ENCODE measurements around the gene CADM4.
A peak's percentile ranks its signal among the peaks of the same experiment; 100 is the strongest.

CADM4 gene

DNA sequence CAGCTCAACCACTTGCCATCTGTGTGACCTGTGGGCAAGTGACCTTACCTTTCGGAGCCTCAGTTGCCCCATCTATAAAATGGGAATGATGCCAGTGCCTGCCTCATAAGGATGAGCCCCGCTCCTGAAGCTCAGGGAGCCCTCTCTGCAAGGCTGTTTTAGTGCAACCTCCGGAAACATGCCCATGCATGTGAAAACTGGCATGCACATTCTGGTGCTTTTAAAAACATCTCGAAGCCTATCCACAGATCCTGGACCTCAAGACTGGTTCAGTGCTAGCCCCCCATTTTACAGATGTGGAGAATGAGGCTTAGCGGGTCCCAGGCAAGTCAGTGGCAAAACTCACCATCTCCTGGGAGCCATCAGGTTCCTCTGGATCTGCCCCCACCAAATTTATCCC is 5.6 kb downstream of the CADM4 start:
- DNase-seq (ENCODE audit: low read depth), result no peak

DNA sequence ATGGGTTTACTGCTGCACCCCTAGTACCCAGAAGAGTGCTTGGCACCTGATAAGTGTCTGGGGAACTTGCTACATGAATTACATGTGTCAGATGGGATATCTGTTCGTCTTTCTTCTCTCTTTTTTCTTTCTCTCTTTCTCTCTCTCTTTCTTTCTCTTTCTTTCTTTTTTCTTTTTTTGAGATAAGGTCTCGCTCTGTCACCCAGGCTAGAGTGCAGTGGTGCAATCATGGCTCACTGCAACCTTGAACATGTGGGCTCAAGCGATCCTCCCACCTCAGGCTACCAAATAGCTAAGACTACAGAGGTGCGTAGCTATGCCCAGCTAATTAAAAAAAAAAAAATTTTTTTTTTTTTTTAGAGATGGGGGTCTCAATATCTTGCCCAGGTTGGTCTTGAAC is 6.1 kb downstream of the CADM4 start:
- no peak for DNase-seq (ENCODE audit: low read depth)

DNA sequence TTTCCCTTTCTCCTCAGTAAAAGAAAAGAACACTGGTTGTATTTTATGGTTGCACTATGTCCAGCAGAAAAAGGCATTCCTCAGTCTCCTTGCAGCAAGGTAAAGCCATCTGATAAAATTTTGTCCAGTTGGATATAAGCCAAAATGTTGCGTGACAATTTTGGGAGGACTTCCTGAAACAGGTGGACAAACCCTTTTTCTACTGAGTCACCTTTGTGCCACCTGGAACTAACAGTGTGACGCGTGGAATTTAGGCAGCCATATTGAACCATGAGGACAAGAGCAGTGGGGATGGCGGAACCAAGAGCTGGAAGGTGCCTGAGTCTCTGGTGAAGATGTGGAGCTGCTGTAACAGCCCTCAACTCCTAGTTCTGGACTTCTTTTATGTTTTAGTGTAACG is 8.2 kb downstream of the CADM4 start:
- no peak for DNase-seq (ENCODE audit: low read depth)

DNA sequence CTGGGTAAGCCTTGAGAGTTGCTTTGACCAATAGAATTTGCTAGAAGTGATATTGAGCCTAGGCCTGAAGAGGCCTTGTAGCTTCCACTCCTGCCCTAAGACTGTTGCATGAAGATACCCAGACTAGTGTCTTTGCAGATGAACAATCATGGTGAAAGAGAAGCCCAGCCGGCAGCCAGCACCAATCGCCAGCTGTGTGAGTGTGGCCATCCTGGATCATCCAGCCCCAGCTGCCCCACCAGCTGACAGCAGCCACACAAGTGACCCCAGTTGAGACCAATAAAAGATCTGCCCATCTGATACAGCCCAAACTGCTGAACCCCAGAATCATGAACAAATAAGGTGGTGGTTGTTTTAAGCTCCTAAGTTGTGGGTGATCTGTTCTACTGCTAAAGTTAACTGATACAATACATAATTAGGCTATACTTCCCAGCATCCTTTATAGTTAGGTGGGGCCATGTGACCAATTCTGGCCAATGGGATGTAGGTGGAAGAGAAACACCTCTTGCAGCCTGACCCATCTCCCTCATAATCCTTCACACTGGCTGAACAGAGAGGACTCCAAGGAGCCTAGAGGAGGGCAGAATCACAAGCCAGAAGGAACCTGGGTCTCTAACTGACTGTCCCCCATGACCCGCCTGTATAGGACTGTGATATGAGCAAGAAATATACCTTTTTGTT is 10.9 kb downstream of the CADM4 start:
- no peak for DNase-seq (ENCODE audit: low read depth)

DNA sequence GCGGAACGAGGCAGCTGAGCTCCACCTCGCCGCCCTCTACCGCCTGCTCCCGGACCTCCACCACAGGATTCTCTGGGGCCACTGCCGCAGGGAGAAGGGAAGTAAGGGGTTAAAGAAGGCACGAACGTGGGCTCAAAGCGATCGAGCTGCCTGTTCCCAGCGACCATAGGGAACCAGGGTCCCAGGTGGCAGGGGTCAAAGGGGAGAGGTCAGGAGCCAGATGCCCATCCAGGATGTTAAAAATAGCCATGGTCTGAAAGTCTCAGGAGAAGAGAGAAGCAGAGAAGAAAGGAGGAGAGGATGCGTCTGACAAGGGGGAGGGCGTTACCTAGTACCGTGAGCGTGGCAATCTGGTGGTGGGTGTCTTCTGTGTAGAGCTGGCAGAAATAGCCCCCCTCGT is 12.8 kb downstream of the CADM4 start:
- DNase-seq (ENCODE audit: low read depth), result no peak

DNA sequence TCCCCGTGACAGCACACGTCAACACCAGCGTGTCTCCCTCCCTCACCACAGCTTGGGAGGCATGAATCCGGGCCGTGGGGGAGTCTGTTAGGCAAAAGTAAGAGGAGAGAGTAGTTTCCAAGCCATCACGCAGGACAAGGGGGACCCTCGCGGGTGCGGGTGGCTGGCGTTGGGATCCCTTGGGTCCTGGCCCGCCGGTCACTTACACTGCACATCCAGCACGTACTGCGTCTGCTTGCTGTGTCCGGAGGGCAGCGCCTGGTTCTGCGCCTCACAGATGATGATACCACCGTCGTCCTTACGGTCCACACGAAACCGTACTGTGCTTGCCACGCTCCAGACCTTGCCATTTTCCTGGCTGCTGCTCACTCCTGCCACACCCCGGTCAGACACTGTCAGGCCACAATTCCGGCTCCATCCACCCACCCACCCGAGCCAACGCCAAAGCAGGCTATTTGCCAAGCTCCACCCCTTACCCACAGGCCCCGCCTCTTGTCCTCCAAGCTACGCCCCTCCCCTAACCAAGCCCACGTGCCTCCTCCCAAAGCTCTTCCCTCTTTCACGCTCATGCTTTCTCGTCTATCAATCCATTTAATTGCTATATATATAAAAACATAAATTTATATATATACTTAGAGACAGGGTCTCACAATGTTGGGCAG is 13.6 kb downstream of the CADM4 start:
- DNase-seq (ENCODE audit: low read depth), result no peak

DNA sequence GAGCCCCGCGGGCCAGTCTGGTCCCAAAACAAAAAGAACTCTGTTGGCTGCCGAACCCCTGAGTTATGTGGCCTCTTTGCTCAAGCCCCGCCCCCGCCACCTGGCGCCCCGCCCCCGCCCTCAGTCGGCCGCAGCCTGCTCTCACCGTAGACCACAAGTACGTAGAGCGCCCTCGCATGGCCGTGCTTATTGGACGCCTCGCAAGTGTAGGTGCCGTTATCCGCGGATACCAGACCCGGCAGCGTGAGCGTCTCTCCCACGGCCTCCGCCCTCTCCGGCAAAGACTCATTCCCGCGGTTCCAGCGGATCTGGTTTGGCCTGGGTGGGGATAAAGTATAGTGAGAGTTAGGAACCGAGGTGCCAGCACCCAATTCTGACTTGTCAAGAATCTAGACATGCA is 14.7 kb downstream of the CADM4 start:
- peak; percentile 74 for DNase-seq (ENCODE audit: low read depth)

DNA sequence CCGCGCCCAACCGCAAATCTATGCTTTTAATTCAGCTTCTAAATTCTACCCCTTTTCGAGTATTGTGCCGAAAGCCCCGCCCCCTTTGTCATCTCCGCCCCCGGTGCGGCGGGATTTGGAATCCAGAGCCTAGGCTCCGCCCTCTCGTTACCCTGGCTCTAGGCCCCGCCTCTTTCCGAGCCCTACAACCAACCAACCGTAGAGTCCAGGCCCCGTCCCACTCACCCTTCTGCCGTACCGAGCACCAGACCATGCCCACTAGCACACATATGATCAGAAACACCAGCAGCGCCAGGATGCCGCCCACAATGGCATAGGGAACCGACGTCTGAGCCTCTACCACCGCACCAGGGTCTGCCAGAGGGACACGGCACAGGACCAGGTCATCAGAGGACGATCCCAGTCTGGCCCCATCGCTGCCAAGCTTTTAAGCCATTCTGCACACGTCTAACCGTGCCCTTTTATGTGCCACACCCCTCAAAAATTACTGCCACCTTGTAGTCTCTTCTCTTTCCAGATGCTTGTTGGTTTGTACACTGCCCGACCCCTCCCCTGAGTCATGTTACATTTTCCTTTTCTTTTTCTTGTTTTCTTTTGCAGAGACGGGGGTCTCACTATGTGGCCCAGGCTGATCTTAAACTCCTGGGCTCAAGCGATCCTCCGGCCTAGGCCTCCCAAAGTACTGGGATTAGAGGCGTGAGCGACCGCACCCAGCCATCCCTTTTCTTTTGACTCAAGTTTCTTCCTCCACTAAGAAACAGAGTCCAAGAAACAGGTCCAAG is 15.6 kb downstream of the CADM4 start:
- no peak for DNase-seq (ENCODE audit: low read depth)

DNA sequence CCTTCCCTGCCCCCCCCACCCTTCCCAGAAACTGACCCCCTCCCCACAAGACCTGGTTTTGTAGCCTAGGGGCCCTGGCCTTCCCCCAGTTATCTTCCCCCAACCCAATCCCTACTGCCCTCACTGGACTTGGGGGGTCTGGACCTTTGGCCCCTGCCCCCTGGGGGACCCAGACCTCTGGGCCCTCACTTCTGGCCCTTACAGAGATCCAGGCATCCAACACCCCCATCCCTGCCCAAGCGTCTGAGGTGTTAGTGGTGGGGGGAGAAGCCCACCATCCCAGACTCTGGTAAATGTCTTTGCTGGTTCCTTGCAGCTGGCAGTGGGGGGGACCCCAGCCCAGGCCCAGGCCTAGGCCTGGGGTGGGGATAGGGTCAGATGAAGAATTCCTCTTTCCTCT is 16.7 kb downstream of the CADM4 start:
- no peak for DNase-seq (ENCODE audit: low read depth)

DNA sequence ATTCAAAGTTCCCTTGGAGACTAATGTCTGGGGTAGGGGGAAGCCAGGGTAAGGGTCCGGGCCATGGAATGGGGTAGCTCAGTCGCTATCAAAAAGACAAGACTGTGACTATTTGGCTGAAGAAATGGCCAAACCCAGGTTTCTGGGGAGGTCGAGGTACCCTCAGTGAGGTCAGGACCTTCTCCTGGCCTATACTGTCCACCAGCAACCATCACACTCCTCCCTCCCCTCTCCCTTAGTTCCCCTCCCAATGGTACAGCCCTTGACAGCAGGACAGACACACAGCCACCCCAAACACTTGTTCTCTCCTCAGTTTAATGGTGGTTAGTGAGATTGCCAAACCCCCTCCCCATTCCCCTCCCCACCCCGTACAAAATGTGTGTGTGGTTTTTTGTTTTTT is 17.6 kb downstream of the CADM4 start:
- DNase-seq (ENCODE audit: low read depth), result no peak

DNA sequence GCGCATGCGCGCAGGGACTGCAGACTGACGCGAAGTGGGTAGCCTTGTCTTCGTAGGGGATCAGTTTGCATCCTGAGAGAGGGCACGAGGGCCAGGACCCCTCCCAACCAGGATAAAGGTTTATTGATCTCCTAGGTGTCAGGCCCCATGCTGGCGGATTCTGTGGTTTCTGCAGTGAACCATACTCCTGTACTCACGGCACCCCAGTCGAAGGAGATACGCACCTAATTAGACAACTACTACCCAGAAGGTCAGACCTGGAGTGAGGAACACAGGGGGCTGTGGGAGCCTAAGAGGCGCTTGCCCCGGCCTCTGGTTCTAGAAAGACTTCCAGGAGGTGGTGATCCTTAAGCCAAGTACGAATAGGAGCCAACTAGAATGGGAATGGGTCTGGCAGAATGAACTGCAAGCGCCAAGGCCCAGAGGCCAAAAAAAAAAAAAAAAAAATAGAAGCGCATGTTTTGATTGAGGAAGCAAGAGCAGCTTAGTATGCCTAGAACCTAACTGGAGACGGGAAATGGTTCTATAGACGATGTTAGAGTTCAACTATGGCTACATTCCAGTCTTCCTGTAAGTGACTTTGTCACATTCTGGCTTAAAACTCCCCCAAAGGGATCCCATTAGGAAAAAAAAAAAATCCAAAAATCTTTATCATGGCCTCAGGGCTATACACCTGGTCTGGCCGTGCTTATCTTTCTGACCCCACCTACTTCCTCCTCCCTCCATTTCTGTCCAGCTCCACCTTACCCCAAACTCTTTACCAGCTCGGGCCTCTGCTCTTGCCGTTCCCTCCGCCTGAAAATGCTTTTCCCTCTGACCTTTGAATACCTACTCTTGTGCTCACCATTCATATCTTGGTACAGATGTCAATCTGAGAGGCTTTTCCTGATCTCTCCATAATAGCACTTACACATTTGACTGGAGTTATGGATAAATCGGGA is 19.3 kb downstream of the CADM4 start:
- DNase-seq (ENCODE audit: low read depth), result peak; percentile 76

DNA sequence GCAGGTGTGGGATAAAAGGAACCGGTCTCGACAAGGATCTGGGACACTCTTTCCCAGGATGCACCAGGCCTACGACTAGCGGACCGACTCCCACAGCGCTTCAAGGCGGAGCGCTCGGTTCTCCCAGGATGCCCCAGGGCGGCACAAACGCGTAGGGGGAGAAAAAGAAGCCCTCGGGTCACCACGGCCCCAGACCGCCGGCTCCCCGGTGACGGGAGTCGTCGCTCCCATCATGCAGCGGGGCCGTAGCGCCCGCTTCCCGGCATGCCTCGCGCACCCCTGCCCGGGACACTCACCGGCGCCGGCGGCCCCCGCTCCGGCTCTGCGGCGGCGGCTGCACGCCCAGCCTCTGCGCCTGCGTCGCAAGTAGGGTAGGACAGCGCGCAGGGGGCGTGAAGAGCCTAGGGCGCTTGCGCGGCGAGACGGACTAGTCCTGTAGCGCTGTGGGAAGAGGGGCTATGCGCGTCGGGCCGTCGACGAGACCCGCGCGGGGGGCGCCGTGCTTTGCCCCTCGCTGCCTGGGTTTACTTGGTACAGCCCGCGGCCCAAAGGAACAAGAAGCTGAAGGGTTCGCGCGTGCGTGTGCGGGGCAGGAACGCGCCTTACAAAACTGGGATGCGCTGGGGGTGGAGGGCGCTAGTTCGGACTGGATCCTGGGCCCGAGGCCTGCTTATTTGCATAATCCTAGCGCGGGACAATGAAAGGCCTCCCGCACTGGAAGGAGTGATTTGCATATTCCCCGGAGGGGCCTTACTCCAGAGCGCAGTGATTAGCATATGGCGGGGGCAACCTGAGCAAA is 20.2 kb downstream of the CADM4 start, which contains the start of gene ZNF428:
ZNF428 (minus strand) TSS at position 368 of the 799 bp plus-strand sequence. CDS start 5,325 bp downstream, outside the sequence.
- DNase-seq (ENCODE audit: low read depth), result peak; percentile 81

DNA sequence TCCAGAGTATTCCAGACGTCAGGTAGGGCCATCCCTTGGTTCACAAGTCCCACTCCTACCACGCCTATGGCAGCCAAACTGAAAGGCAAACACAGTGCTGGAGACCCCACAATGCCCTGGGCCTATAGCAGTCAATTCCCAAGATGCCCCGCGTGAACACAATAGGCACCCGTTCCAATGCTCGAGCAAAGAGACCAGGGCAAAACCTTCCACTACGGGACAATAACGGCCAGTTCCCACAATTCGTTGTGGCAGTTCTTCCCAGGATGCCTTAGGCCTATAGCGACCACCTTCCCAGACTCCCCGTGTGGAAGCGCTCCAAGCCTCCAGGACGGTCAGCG is 20.8 kb downstream of the CADM4 start:
- no peak for DNase-seq (ENCODE audit: low read depth)

DNA sequence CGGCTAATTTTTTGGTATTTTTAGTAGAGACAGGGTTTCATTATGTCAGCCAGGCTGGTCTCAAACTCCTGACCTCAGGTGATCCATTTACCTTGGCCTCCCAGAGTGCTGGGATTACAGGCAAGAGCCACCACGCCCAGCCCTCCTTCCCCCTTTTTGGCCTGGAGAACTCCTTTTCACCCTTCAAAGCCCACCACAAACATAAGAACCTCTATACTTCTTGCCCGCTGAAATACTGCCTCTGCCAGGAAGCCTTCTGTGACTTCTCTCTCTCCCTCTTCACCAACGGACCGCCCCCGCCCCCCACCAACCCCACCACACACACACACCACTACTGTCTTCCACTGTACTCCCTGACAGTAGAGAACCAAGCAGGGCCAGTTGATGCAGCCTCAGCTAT is 22.7 kb downstream of the CADM4 start:
- no peak for DNase-seq (ENCODE audit: low read depth)

DNA sequence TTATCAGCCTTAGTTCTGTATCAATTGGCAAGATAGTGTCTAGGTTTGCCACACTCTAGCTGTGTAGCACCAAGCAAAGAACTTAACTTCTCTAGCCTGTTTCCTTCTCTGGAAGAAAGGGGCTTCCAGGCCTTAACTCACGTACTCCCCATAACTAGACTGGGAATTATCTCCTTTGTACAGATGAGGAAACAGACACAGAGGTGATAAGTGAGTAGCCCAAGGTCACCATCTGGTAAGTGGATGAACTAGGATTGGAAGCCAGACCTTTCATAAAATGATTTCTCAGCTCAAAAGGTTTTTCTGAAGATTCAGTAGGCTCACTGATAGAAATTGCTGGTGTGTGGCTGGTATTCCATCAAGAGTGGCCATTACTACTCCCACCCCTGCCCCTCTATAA is 23.3 kb downstream of the CADM4 start:
- no peak for DNase-seq (ENCODE audit: low read depth)

DNA sequence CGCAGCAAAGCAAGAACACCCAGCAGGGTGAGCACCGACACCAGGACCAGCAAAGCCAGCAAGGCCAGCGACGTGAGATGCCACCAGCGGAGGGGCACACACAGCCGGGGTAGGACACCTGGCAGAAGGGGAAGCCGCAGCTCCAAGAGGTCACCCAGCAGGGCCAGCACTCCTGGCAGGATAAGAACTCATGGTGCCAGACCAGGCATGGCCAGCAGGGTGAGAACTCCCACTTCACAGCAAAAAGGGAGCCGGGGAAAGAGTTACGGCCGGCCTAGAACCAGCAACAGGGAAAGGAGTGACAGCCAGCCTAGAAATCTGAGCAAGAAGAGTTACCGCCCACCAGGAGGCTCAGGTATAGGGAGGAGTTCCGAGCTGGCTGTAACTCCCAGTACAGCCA is 27.3 kb downstream of the CADM4 start:
- no peak for DNase-seq (ENCODE audit: low read depth)

DNA sequence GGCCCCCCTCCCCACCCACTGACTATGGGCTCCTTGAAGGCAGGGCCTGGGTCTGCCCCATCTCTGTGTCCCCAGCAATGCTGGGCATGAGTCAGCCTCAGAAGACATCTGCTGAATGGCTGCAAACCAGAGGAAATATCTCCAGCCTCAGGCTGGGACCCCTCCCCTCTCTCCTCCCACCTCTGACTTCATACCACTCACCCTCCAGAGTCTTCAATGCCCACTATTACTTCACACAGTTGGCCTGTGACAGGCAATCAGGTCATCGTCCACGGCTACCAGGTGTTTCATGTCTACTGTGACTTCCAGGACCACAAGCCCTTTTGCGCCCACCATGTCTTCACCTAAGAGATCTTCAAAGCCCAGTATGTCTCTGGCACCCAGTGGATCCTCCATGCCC is 27.9 kb downstream of the CADM4 start, which contains the start of gene SRRM5:
SRRM5 (plus strand) TSS at position 301 of the 400 bp plus-strand sequence; CDS start at position 335, 34 bp downstream.
- no peak for DNase-seq (ENCODE audit: low read depth)

DNA sequence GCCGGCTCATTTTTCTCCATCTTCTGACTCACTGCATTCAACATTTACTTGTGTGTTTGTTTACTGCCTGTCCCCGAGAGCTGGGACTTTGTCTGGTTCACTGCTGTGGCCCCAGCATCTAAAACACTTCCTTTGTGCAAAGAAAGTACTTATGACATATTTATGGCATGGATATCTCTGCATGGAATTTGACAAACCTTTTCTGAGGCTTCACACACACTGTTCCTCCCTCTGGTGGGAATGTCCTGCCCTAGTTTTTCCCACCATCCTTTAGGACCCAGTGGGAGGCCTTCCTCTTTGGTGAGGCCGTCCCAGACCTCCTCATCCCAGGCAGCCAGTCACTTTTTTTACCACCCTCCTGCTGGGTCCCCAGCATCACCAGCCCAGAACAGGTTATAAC is 29.2 kb downstream of the CADM4 start:
- DNase-seq (ENCODE audit: low read depth), result no peak

DNA sequence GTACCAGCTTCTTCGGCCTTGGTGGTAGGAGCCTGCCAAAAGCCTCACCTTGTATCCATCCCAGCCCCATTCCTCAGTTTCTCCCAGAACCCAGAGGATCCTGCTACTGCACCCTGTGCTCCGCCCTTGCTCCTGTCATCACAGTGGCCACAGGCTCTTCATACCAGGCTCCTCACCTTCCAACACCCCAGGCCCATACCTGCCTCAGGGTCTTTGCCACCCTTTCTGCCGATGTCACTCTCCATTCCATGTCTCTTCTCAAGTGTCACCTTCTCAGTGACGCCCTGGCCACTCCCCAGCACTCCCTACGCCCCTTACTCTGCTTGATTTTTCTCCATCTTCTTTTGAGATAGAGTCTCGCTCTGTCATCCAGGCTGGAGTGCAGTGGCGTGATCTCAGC is 29.8 kb downstream of the CADM4 start:
- no peak for DNase-seq (ENCODE audit: low read depth)

DNA sequence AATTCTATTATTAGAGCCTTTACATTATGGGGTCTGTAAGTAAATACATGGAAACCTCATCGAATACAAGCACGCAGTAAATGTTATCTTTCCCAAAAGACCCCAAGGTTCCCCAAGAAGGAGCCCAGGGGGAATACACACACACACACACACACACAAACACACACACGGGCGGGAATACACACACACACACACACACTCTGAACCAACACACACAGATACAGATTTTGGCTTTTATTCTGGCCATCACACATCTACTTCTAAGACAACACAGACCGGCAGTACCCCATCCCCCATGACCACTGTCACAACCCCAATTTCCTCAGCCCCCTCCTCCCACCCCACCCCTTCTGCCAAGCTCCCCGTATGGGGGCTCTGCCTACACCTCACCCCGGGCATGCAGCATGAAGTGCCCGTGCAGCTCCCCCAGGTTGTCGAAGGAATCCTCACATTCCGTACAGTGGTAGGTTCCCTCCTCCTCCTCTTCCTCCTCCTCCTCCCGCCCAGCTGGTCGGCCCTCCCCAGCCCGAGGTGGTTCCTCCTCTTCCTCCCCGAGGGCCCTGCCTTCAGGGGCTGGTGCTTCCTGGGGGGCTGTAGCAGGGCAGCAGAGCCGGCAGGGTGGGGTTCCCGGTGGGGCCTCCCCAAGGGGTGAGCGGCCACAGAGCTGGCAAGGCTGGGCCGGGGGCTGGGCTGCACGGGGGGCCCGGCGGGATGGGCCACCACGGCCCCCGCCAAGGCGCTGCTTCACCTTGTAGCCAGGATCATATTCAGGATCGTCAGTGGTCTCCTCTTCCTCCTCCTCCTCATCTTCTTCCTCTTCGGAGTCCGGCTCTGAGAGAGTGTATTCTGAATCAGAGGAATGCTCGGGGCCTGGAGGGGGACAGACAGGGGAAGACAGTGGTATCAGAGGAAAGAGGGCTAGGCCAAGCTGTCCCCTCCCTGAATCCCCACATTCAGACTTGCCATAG is 32.1 kb downstream of the CADM4 start:
- no peak for DNase-seq (ENCODE audit: low read depth)

All from T-helper 22 cell (primary cell).